Measurements from ENCODE around the gene BTAF1. TPM values are rescaled to one million over a fixed set of nuclear protein-coding genes. Genes with fewer than 3 reads are reported as not detected.

Gene BTAF1
- total RNA-seq, 1 donor from 2014 or later = 42.2 TPM

DNA sequence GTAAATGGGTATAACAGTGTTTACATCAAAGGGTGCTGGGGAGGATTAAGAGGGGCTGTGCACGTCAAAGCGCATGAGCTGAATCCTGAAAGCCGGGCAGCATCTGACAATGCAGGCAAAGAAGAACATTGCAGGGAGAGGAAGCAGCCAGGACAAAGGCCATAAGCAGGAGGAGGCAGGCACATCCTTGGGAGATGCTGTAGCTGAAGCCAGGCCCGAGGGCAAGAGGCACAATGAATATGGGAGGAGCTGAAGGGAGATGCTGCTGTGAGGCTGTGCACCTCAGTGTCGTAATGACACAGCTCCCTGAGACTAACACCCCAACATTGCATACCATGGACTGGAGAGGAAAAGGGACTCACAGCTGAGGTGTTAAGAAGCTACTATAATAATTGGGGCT, 129.2 kb downstream of the BTAF1 start:
- no peaks in the 10 kb centered on the region for H3K36me3 Mint-ChIP-seq (ENCODE audit: unreplicated experiment)
- no peak overlapping the region for H3K4me3 Mint-ChIP-seq (ENCODE audit: unreplicated experiment)
- TF ChIP-seq, protein P1, sequence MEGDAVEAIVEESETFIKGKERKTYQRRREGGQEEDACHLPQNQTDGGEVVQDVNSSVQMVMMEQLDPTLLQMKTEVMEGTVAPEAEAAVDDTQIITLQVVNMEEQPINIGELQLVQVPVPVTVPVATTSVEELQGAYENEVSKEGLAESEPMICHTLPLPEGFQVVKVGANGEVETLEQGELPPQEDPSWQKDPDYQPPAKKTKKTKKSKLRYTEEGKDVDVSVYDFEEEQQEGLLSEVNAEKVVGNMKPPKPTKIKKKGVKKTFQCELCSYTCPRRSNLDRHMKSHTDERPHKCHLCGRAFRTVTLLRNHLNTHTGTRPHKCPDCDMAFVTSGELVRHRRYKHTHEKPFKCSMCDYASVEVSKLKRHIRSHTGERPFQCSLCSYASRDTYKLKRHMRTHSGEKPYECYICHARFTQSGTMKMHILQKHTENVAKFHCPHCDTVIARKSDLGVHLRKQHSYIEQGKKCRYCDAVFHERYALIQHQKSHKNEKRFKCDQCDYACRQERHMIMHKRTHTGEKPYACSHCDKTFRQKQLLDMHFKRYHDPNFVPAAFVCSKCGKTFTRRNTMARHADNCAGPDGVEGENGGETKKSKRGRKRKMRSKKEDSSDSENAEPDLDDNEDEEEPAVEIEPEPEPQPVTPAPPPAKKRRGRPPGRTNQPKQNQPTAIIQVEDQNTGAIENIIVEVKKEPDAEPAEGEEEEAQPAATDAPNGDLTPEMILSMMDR (IDR thresholded peaks at IDR 0.05; ENCODE audit: partially characterized antibody, unreplicated experiment) = no peak
- peaks cover 2% of the 10 kb centered on the region for H3K9me3 Mint-ChIP-seq (ENCODE audit: unreplicated experiment)
- peaks cover 6% of the 10 kb centered on the region for H3K4me1 Mint-ChIP-seq (ENCODE audit: low read depth, unreplicated experiment)
- H3K27me3 Mint-ChIP-seq (ENCODE audit: unreplicated experiment) = peaks cover 2% of the 10 kb centered on the region
- DNase-seq = no peak
- H3K27ac Mint-ChIP-seq (ENCODE audit: unreplicated experiment) = no peak overlapping the region

DNA sequence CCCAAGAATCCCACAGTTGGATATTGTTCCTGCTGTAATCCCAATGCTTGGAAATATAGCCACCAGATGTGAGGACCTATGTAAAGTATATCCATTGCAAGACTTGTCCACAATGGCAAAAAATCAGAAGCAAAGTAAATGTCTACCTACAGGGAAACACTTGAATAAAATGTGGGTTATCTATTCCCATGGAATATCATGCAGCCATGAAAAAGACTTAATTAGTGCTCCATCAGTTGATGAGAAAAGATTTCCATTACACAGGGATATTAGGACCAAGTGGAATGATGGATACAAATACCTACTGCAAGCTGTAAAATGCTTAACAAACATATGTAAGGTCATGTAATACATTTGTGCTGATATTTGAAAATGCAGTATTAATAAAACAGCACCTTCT, 131.2 kb downstream of the BTAF1 start:
- H3K36me3 Mint-ChIP-seq (ENCODE audit: unreplicated experiment) = no peaks in the 10 kb centered on the region
- H3K9me3 Mint-ChIP-seq (ENCODE audit: unreplicated experiment) = no peaks in the 10 kb centered on the region

DNA sequence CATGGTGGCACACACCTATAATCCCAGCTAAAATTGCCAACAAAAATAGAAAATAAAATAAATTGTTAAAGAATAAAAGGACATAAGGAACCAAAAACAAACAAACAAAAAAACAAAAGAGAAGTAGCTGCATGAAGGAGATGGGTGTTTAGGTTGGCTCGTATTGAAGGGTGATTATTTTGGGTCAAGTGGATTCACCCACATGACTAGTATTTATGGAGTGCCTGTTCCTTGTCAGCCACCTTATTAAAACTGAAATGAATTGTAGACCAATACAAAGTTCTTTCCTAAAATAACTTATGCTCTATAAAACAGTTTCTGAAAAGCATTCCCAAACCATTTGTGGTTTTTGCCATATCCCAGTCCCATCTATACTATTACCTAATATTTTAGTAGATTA, 138.7 kb downstream of the BTAF1 start:
- TF ChIP-seq, protein P1 (IDR thresholded peaks at IDR 0.05; ENCODE audit: partially characterized antibody, unreplicated experiment) = no peak
- no peaks in the 10 kb centered on the region for H3K9me3 Mint-ChIP-seq (ENCODE audit: unreplicated experiment)
- DNase-seq = no peak
- H3K4me1 Mint-ChIP-seq (ENCODE audit: low read depth, unreplicated experiment) = no peaks in the 10 kb centered on the region
- H3K27ac Mint-ChIP-seq (ENCODE audit: unreplicated experiment) = no peak overlapping the region
- H3K4me3 Mint-ChIP-seq (ENCODE audit: unreplicated experiment) = no peak overlapping the region
- H3K36me3 Mint-ChIP-seq (ENCODE audit: unreplicated experiment) = no peaks in the 10 kb centered on the region
- H3K27me3 Mint-ChIP-seq (ENCODE audit: unreplicated experiment) = peaks cover under 1% of the 10 kb centered on the region

More for the DNA sequence above, 131.2 kb downstream of the BTAF1 start:
- TF ChIP-seq, protein P1 (IDR thresholded peaks at IDR 0.05; ENCODE audit: partially characterized antibody, unreplicated experiment) = no peak
- peaks cover 2% of the 10 kb centered on the region for H3K27me3 Mint-ChIP-seq (ENCODE audit: unreplicated experiment)
- no peak for DNase-seq
- no peak overlapping the region for H3K4me3 Mint-ChIP-seq (ENCODE audit: unreplicated experiment)
- H3K4me1 Mint-ChIP-seq (ENCODE audit: low read depth, unreplicated experiment) = no peaks in the 10 kb centered on the region
- H3K27ac Mint-ChIP-seq (ENCODE audit: unreplicated experiment) = no peak overlapping the region

DNA sequence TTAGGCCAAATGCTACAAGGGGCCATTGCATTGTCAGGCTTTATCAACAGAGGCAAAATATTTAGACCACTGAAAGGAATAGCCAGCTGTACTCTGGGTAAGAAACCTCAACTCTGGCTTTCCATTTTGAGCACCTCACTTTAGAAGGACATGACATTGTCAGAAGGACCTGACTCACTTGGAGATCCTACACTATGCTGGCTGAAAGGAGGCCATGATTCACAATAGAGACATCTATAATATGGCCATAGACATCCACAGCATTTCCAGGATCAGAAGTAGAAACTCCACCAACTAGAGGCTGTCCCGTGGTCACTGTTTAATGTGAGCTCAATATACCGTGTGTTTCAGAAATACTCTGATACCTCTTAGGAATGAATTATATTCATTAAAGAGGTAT, 140.9 kb downstream of the BTAF1 start:
- no peak for DNase-seq
- TF ChIP-seq, protein P1 (IDR thresholded peaks at IDR 0.05; ENCODE audit: partially characterized antibody, unreplicated experiment) = no peak
- H3K27me3 Mint-ChIP-seq (ENCODE audit: unreplicated experiment) = no peaks in the 10 kb centered on the region
- no peaks in the 10 kb centered on the region for H3K4me1 Mint-ChIP-seq (ENCODE audit: low read depth, unreplicated experiment)
- no peaks in the 10 kb centered on the region for H3K36me3 Mint-ChIP-seq (ENCODE audit: unreplicated experiment)
- no peaks in the 10 kb centered on the region for H3K9me3 Mint-ChIP-seq (ENCODE audit: unreplicated experiment)
- no peak overlapping the region for H3K27ac Mint-ChIP-seq (ENCODE audit: unreplicated experiment)
- H3K4me3 Mint-ChIP-seq (ENCODE audit: unreplicated experiment) = no peak overlapping the region

DNA sequence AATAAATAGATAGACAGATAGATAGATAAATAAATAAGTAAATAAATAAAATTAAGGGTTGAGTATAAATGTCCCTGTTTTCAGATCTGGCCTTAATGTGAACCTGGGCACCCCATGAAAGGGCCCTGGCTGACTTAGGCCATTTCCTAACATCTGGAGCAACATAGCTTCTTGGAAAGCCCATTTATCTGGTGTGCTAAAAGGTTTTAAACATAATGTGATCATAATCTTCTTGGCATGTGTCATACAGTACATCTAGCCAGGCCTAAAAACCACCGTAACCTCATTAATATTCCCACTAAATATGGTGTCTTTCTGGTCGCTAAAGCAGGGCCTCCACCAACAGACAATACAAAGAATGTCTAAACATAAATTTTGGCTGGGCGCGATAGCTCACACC, 142.8 kb downstream of the BTAF1 start:
- H3K4me3 Mint-ChIP-seq (ENCODE audit: unreplicated experiment) = no peak overlapping the region
- TF ChIP-seq, protein P1 (IDR thresholded peaks at IDR 0.05; ENCODE audit: partially characterized antibody, unreplicated experiment) = no peak
- no peak for DNase-seq
- no peaks in the 10 kb centered on the region for H3K36me3 Mint-ChIP-seq (ENCODE audit: unreplicated experiment)
- H3K27me3 Mint-ChIP-seq (ENCODE audit: unreplicated experiment) = no peaks in the 10 kb centered on the region
- H3K4me1 Mint-ChIP-seq (ENCODE audit: low read depth, unreplicated experiment) = no peaks in the 10 kb centered on the region
- no peaks in the 10 kb centered on the region for H3K9me3 Mint-ChIP-seq (ENCODE audit: unreplicated experiment)
- no peak overlapping the region for H3K27ac Mint-ChIP-seq (ENCODE audit: unreplicated experiment)
